Transverse colon (tissue), 4 donors: Measurements from ENCODE around the gene RXRG. TPM values are rescaled to one million over a fixed set of nuclear protein-coding genes. Genes with fewer than 3 reads are reported as not detected.

ENCODE experiments used
- DNase-seq: peaks from one replicate; pipeline ENCODE4 v3.0.0-alpha.2; 2019
- H3K27ac ChIP-seq, 4 donors: fragments of 200-600 bp; sonication (generic); 2 replicates each; pipeline ENCODE4 v1.5.1; 2016 to 2018; ENCODE audit warnings: inconsistent platforms in 4 of 4
- H3K27me3 ChIP-seq: fragments of 200-600 bp; sonication (generic); 2 replicates; pipeline ENCODE4 v1.5.1; 2017; ENCODE audit warnings: inconsistent platforms
- H3K36me3 ChIP-seq, 4 donors: fragments of 200-600 bp; sonication (generic); 2 replicates each; pipeline ENCODE4 v1.5.1; 2017 to 2019; ENCODE audit warnings: inconsistent platforms in 4 of 4
- H3K4me1 ChIP-seq, 4 donors: fragments of 200-600 bp; sonication (generic); 2 replicates each; pipeline ENCODE4 v1.5.1; 2017 to 2020; ENCODE audit warnings: inconsistent platforms in 4 of 4
- H3K4me3 ChIP-seq, 4 donors: fragments of 200-600 bp; sonication (generic); 1 replicate in 1 of 4; 2 replicates in 3 of 4; pipeline versions ENCODE4 v1.5.1 to v1.6.1; 2017 to 2019; ENCODE audit warnings: inconsistent platforms in 4 of 4
- H3K9me3 ChIP-seq, 2 donors: fragments of 200-600 bp; sonication (generic); 2 replicates each; pipeline ENCODE4 v1.5.1; 2017 to 2019; ENCODE audit warnings: inconsistent platforms in 2 of 2
- EP300 ChIP-seq: sonication (generic); formaldehyde crosslinking; IDR thresholded peaks from one replicate; pipeline ENCODE4 v1.6.1; 2017; ENCODE audit warnings: antibody characterized with exemption, low read depth
- POLR2A ChIP-seq: fragments of 450-650 bp; IDR thresholded peaks from one replicate; pipeline ENCODE4 v1.6.1; 2016; ENCODE audit warnings: antibody characterized with exemption, mild to moderate bottlenecking, moderate library complexity
- POLR2AphosphoS5 ChIP-seq, 3 donors: sonication (generic); formaldehyde crosslinking; IDR thresholded peaks; one replicate each; pipeline ENCODE4 v1.6.1; 2016; ENCODE audit warnings: antibody characterized with exemption in 3 of 3
- WGBS, 2 donors: methylation state at CpG; one replicate each; pipeline ENCODE4 v1.1.5; 2018; ENCODE audit warnings: low coverage in 1 of 2; 5-methylcytosine and 5-hydroxymethylcytosine counted together
- in situ Hi-C, 4 donors: fragments of 200-750 bp; cut with MboI; loops; one replicate each; pipeline versions ENCODE4 v1.15.0 to v1.15.1; 2017; ENCODE audit warnings: low sequenced_read_pairs in 3 of 4, low pct_ligation_motif_present in 1 of 4, low pct_unique_long_range_greater_than_20kb in 1 of 4
- intact Hi-C: fragments of 100-400 bp; cut with DNase I; formaldehyde crosslinking; loops from one replicate; pipeline ENCODE4 v1.15.1; 2023; ENCODE audit warnings: low total_unique reads
- total RNA-seq, 4 donors: library from RNA; depleted of rRNA; stranded (reverse); fragments of >200 nt; gene quantifications; one replicate each; pipeline ENCODE4 v1.1.0, GENCODE V29; 2016
- TF ChIP-seq, protein P1 (sequence below), 5 experiments: fragments of 200-600 bp in 3 of 5; fragments of 450-650 bp in 2 of 5; sonication (generic) in 3 of 5; IDR thresholded peaks; 1 replicate in 2 of 5; 2 replicates in 3 of 5; pipeline ENCODE4 v1.5.1; 2016 to 2017; ENCODE audit warnings: antibody characterized with exemption in 5 of 5, inconsistent platforms in 3 of 5, mild to moderate bottlenecking in 2 of 5, moderate library complexity in 1 of 5

The RXRG gene
- total RNA-seq, 4 donors from 2014 or later = 0.96 TPM; not detected in 3

DNA sequence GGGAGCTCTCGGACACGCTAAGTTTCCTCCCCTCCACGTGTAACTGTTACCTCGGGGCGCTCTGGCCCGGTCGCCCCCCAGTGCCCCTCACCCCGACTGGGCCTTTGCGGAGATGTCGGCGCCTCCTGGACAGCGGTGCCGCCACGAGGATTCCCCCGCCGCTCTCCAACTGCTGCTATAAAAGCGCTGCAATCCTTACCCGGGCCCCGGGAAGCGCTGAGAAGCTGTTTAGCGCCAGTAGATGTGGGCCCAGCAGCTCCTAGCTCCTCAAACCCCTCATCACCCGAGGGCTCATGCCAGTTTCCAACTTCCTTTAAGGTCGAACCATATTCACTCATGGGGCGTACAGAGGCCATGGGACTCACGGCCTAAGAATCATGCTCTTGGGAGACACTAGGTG, 88.0 kb downstream of the RXRG start:
- H3K36me3 ChIP-seq = no peaks in the 10 kb centered on the region
- H3K27me3 ChIP-seq = peaks cover 81% of the 10 kb centered on the region
- TF ChIP-seq POLR2A (no peak), POLR2AphosphoS5 (IDR thresholded peaks at IDR 0.05) (no peak), EP300 (no peak)
- TF ChIP-seq, protein P1, sequence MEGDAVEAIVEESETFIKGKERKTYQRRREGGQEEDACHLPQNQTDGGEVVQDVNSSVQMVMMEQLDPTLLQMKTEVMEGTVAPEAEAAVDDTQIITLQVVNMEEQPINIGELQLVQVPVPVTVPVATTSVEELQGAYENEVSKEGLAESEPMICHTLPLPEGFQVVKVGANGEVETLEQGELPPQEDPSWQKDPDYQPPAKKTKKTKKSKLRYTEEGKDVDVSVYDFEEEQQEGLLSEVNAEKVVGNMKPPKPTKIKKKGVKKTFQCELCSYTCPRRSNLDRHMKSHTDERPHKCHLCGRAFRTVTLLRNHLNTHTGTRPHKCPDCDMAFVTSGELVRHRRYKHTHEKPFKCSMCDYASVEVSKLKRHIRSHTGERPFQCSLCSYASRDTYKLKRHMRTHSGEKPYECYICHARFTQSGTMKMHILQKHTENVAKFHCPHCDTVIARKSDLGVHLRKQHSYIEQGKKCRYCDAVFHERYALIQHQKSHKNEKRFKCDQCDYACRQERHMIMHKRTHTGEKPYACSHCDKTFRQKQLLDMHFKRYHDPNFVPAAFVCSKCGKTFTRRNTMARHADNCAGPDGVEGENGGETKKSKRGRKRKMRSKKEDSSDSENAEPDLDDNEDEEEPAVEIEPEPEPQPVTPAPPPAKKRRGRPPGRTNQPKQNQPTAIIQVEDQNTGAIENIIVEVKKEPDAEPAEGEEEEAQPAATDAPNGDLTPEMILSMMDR (IDR thresholded peaks at IDR 0.05) = no peak
- WGBS, 2 donors = 20% methylated on average over 17 of the region's 25 CpGs; no CpG with 5 or more reads in 1 of the 2 donors
- intact Hi-C loops = no loop called here
- H3K4me1 ChIP-seq = peaks cover 10 to 48% (median 26%) of the 10 kb centered on the region in 4 donors
- no peaks in the 10 kb centered on the region for H3K9me3 ChIP-seq
- no peak overlapping the region for H3K27ac ChIP-seq
- DNase-seq = no peak
- in situ Hi-C loops = loop anchor here in 1 of 4 donors (25.0 kb wide), 1 partner anchor 220 kb away; no protein-coding TSS in a partner anchor
- H3K4me3 ChIP-seq = peak overlapping the region in 2 of 4 donors; percentile 25 to 46

DNA sequence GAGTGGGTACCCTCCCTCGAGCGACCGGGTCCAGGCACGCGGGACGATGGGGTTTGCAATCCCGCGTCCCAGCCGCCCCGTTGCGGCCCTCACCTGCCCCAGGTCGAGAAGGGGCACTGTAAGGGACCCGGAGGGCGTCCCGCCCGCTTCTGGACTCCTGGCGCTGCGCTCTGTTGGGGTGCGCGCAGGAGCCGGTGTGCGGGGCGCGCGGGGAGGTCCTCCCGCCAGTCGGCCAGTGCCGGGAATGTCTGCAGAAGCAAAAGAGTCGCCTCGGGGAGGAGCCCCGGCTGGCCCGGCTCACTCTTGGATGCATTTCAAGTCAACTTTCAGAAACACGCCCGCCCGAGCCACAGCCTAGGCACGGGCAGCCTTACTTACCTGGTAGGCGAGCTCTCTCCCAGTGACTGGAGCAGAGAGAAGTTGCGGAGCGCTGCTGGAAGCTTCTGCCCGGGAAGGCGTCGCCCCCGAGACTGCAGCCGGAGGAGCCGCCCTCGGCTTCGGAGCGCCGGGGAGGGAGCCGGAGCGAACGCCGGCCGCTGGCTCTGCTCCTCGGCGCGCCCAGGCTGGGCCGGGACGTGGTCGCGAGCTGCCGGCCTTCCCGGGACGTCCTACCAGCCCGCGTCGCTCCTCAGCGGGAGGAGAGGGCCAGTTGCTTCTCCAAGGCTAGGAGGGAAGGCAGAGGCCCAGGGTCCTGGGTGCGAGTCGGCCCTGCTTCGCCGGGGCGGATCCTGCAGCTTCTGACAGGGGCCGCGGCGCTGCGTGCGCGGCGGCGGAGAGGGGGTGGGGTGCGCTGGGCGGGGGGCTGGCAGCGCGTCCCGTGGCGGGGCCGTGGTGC, 88.7 kb downstream of the RXRG start, which contains the start of gene LMX1A:
TSS of gene LMX1A (minus strand) at position 739 of the 835 bp plus-strand sequence. CDS start 1,156 bp downstream, outside the sequence.
- Histone ChIP-seq H3K9me3 (no peaks in the 10 kb centered on the region), H3K27me3 (peaks cover 88% of the 10 kb centered on the region), H3K27ac (no peak within 1 kb of the TSS), H3K4me3 (peak within 1 kb of the TSS in 3 of 4 donors; percentile 10 to 46 (median 25)), H3K4me1 (peaks cover 10 to 51% (median 26%) of the 10 kb centered on the region in 4 donors), H3K36me3 (no peaks in the 10 kb centered on the region)
- WGBS, 2 donors = 2% methylated on average over 69 of the region's 88 CpGs; no CpG with 5 or more reads in 1 of the 2 donors
- in situ Hi-C loops = loop anchor here in 1 of 4 donors (25.0 kb wide), 1 partner anchor 219 kb away; no protein-coding TSS in a partner anchor
- DNase-seq = peak; percentile 26
- no peak for TF ChIP-seq POLR2AphosphoS5 (IDR thresholded peaks at IDR 0.05)
- intact Hi-C loops = no loop called here

DNA sequence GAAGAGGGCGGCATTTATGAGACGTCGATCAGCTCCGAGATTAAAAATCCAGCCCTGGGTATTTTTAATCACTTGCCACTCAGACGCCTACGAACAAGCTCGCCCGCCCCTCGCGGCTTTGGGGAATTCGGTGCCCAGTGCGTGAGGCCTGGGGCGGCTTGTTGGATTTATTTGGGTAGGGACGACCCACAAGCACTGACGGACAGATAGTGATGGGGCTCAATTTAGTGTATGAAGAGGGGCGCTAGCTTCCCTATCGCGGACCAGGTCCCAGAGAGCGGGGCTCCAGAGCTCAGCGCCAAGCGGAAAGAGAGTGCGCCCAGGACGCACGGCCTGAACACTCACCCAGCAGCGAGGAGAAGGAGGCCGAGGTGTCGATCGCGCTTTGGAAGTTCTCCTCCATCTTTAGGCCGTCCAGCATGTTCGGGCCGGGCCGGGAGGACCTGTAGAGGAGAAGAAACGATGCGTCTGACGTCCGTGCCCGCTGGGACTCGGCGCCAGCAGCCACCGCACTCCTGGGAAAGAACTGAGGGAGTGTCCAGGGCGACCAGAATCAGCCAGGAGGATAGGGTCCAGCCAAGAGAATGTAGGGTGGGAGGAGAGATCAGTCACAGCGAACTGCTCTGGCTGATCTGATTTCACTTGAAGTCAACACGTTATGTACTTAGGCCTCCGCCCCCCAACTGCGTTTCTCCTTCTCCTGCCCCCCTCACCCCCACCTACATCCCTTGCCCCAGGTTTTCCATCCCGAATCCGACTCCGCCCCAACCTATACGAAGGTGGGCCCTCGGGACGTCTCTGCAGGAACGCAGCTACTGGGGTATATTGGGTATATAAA, 89.6 kb downstream of the RXRG start:
- TF ChIP-seq, protein P1 (IDR thresholded peaks at IDR 0.05) = no peak
- no peak for TF ChIP-seq POLR2A
- no peak for TF ChIP-seq POLR2AphosphoS5 (IDR thresholded peaks at IDR 0.05)
- no peak for TF ChIP-seq EP300
- Histone ChIP-seq H3K36me3 (no peaks in the 10 kb centered on the region), H3K4me1 (peaks cover 10 to 51% (median 26%) of the 10 kb centered on the region in 4 donors), H3K27ac (no peak overlapping the region), H3K9me3 (no peaks in the 10 kb centered on the region), H3K4me3 (peak overlapping the region in 2 of 4 donors; percentile 25 to 46), H3K27me3 (peaks cover 96% of the 10 kb centered on the region)
- in situ Hi-C loops (loop anchor here in 1 of 4 donors (25.0 kb wide), 1 partner anchor 218 kb away; no protein-coding TSS in a partner anchor), intact Hi-C loops (no loop called here)
- WGBS, 2 donors = 12% methylated on average over 52 of the region's 53 CpGs; no CpG with 5 or more reads in 1 of the 2 donors
- no peak for DNase-seq

DNA sequence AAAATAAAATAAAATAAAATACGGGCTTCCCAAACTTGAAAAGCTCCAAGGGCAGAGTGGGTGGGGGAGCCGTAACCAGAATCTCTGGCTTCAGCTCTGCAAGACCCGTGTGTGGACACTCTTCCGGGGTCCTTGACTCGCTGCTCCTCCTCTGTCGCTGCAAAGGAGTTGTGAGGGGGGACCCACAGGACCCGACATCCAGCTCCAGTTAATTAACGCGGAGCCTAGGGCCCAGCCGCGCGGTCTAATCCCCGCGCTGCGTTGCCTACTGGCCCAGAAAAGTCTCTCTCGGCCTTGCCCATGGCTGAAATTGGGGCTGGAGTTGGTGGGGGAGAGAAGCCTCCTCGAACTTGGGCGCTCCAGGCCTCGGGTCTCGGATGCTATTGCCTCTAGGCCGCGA, 90.2 kb downstream of the RXRG start:
- TF ChIP-seq POLR2AphosphoS5 (IDR thresholded peaks at IDR 0.05) (no peak), EP300 (no peak), POLR2A (no peak)
- TF ChIP-seq, protein P1 (IDR thresholded peaks at IDR 0.05) = no peak
- in situ Hi-C loops (loop anchor here in 1 of 4 donors (25.0 kb wide), 1 partner anchor 217 kb away; no protein-coding TSS in a partner anchor), intact Hi-C loops (no loop called here)
- peaks cover 97% of the 10 kb centered on the region for H3K27me3 ChIP-seq
- no peak for DNase-seq
- peaks cover 10 to 51% (median 26%) of the 10 kb centered on the region in 4 donors for H3K4me1 ChIP-seq
- 15 to 24% methylated on average over 5 to 21 of the region's 22 CpGs for WGBS, 2 donors
- H3K4me3 ChIP-seq = no peak overlapping the region
- no peaks in the 10 kb centered on the region for H3K36me3 ChIP-seq
- no peak overlapping the region for H3K27ac ChIP-seq
- H3K9me3 ChIP-seq = no peaks in the 10 kb centered on the region
